OCI-LY7 (cell line): ENCODE measurements around the gene NSD1. TPM values are rescaled to one million over a fixed set of nuclear protein-coding genes. Genes with fewer than 3 reads are reported as not detected.

ENCODE experiments used
- BruUV-seq: library from RNA; stranded (reverse); fragments of 400-500 nt; replicated peaks from 2 replicates; lab custom pipeline; 2021; lab: Mats Ljungman, UMichigan
- CTCF ChIA-PET: fragments of 300-600 bp; sonication (Branson Sonifier 250); formaldehyde crosslinking; loops from one replicate; lab custom pipeline; 2022; ENCODE audit warnings: antibody characterized with exemption; ENCODE audit not compliant: unreplicated experiment; lab: Charles Lee
- POLR2A ChIA-PET: fragments of 300-600 bp; sonication (Branson Sonifier 250); formaldehyde crosslinking; loops from one replicate; lab custom pipeline; 2022; ENCODE audit warnings: antibody characterized with exemption; lab: Charles Lee
- DNase-seq: peaks from one replicate; pipeline ENCODE4 v3.0.0-alpha.2; 2015; ENCODE audit warnings: low spot score
- H2AFZ ChIP-seq: fragments of 200-600 bp; sonication (generic), shearing (Covaris generic); 2 replicates; pipeline ENCODE4 v1.6.1; 2014; ENCODE audit warnings: mild to moderate bottlenecking, antibody characterized with exemption, low read length, moderate library complexity
- H3K27ac ChIP-seq: fragments of 200-600 bp; sonication (generic); 2 replicates; pipeline ENCODE4 v1.5.1; 2014; ENCODE audit warnings: mixed run types, low read depth, mild to moderate bottlenecking, moderate library complexity, low read length, inconsistent platforms; ENCODE audit not compliant: poor library complexity, severe bottlenecking
- H3K36me3 ChIP-seq: fragments of 200-600 bp; sonication (generic); 2 replicates; pipeline ENCODE4 v1.6.1; 2014; ENCODE audit warnings: mild to moderate bottlenecking, antibody characterized with exemption, low read length, moderate library complexity, mixed read lengths; ENCODE audit not compliant: insufficient read depth
- H3K4me1 ChIP-seq: fragments of 200-600 bp; sonication (generic); 2 replicates; pipeline ENCODE4 v1.5.1; 2014; ENCODE audit warnings: mild to moderate bottlenecking, low read length; ENCODE audit not compliant: insufficient read depth, poor library complexity, severe bottlenecking
- H3K4me2 ChIP-seq: fragments of 200-600 bp; sonication (generic); 2 replicates; pipeline ENCODE4 v1.6.1; 2014; ENCODE audit warnings: mild to moderate bottlenecking, low read length
- H3K4me3 ChIP-seq: fragments of 200-600 bp; sonication (generic); 2 replicates; pipeline ENCODE4 v1.5.1; 2014; ENCODE audit warnings: mild to moderate bottlenecking, low read depth, low read length; ENCODE audit not compliant: poor library complexity, severe bottlenecking
- H3K79me2 ChIP-seq: fragments of 200-600 bp; sonication (generic); 2 replicates; pipeline ENCODE4 v1.6.1; 2016; ENCODE audit warnings: low read depth, mild to moderate bottlenecking, low read length, moderate library complexity, mixed read lengths; ENCODE audit not compliant: insufficient read depth
- H3K9me2 ChIP-seq: fragments of 200-600 bp; sonication (generic); 2 replicates; pipeline ENCODE4 v1.6.1; 2016; ENCODE audit warnings: mild to moderate bottlenecking, low read length, mixed read lengths; ENCODE audit not compliant: insufficient read depth
- H3K9me3 ChIP-seq: fragments of 200-600 bp; sonication (generic); 2 replicates; pipeline ENCODE4 v1.6.1; 2014; ENCODE audit warnings: mild to moderate bottlenecking, mixed run types, low read length, mixed read lengths
- H4K20me1 ChIP-seq: fragments of 200-600 bp; sonication (generic); 2 replicates; pipeline ENCODE4 v1.6.1; 2014; ENCODE audit warnings: mild to moderate bottlenecking, antibody characterized with exemption, low read length, moderate library complexity, mixed read lengths; ENCODE audit not compliant: insufficient read depth
- CTCF ChIP-seq: fragments of 200-600 bp; sonication (generic); conservative IDR thresholded peaks from 2 replicates; pipeline ENCODE4 v1.5.1; 2014; ENCODE audit warnings: mild to moderate bottlenecking, antibody characterized with exemption, low read length, moderate library complexity, mixed read lengths
- EZH2phosphoT487 ChIP-seq: fragments of 200-600 bp; sonication (generic); IDR thresholded peaks from 2 replicates; pipeline ENCODE4 v1.6.1; 2018; ENCODE audit warnings: low read depth, borderline replicate concordance, mild to moderate bottlenecking, mixed run types, antibody characterized with exemption, low read length, moderate library complexity, mixed read lengths
- intact Hi-C: fragments of 100-400 bp; cut with micrococcal nuclease; formaldehyde crosslinking; loops from one replicate; pipeline ENCODE4 v1.10.0; 2022; ENCODE audit not compliant: unreplicated experiment
- total RNA-seq, 2 experiments: library from RNA; depleted of rRNA in 1 of 2; stranded (reverse); fragments of >200 nt in 1 of 2; shearing (Covaris generic) in 1 of 2; gene quantifications; 2 replicates each; pipeline ENCODE4 v1.2.3, GENCODE V29; 2014 to 2022

Gene NSD1
- total RNA-seq, 2 experiments from 2014 or later, result 64.3 to 142 TPM

GRCh38 chr5:177233206-177233605 lies 99.6 kb downstream of the NSD1 start:
- CTCF ChIA-PET, result no interaction called here
- no peak for TF ChIP-seq CTCF
- TF ChIP-seq EZH2phosphoT487, result no peak
- Histone ChIP-seq H3K9me2 (no peaks in the 10 kb centered on the region), H4K20me1 (peaks cover 10% of the 10 kb centered on the region; the same call in 1 of the 2 replicates), H3K36me3 (peaks cover 55% of the 10 kb centered on the region), H2AFZ (no peak overlapping the region), H3K27ac (no peak overlapping the region), H3K4me3 (no peak overlapping the region), H3K9me3 (no peaks in the 10 kb centered on the region), H3K79me2 (peaks cover 41% of the 10 kb centered on the region), H3K4me2 (no peak overlapping the region), H3K4me1 (no peaks in the 10 kb centered on the region)
- POLR2A ChIA-PET, result interaction anchor here (0.7 to 0.9 kb wide), 2 partner anchors 45 to 138 kb away, joined by 3 to 5 read pairs; no protein-coding TSS in a partner anchor
- intact Hi-C loops, result no loop called here
- DNase-seq, result no peak
- BruUV-seq, result no TSS peak

GRCh38 chr5:177233802-177234201 lies 100.2 kb downstream of the NSD1 start:
- DNase-seq, result no peak
- no peaks in the 10 kb centered on the region for H3K9me3 ChIP-seq
- peaks cover 61% of the 10 kb centered on the region for H3K36me3 ChIP-seq
- peaks cover 35% of the 10 kb centered on the region; the same call in 1 of the 2 replicates for H3K79me2 ChIP-seq
- no peak overlapping the region for H3K4me2 ChIP-seq
- CTCF ChIA-PET, result no interaction called here
- intact Hi-C loops, result no loop called here
- POLR2A ChIA-PET, result interaction anchor here (0.7 to 1.1 kb wide), 3 partner anchors 11 to 138 kb away, joined by 3 to 5 read pairs (median 4); no protein-coding TSS in a partner anchor
- H2AFZ ChIP-seq, result no peak overlapping the region
- no peak overlapping the region for H3K27ac ChIP-seq
- no TSS peak for BruUV-seq
- TF ChIP-seq CTCF, result no peak
- TF ChIP-seq EZH2phosphoT487, result no peak
- H3K9me2 ChIP-seq, result no peaks in the 10 kb centered on the region
- H3K4me3 ChIP-seq, result no peak overlapping the region
- H4K20me1 ChIP-seq, result peaks cover 4% of the 10 kb centered on the region; the same call in 1 of the 2 replicates
- H3K4me1 ChIP-seq, result no peaks in the 10 kb centered on the region

GRCh38 chr5:177234841-177235240 lies 101.3 kb downstream of the NSD1 start:
- Histone ChIP-seq H3K36me3 (peaks cover 71% of the 10 kb centered on the region), H3K4me1 (no peaks in the 10 kb centered on the region), H4K20me1 (no peaks in the 10 kb centered on the region; the same call in 1 of the 2 replicates), H3K4me3 (no peak overlapping the region), H2AFZ (no peak overlapping the region), H3K9me3 (no peaks in the 10 kb centered on the region), H3K79me2 (peaks cover 29% of the 10 kb centered on the region; the same call in 1 of the 2 replicates), H3K27ac (no peak overlapping the region), H3K9me2 (no peaks in the 10 kb centered on the region), H3K4me2 (no peak overlapping the region)
- CTCF ChIA-PET, result no interaction called here
- POLR2A ChIA-PET, result no interaction called here
- intact Hi-C loops, result no loop called here
- no peak for TF ChIP-seq EZH2phosphoT487
- TF ChIP-seq CTCF, result no peak
- no peak for DNase-seq
- no TSS peak for BruUV-seq
